Measurements from ENCODE around the gene NBPF1.
"Not testable (repeated sequence)": the region's sequence is repeated elsewhere in the genome, so short reads cannot be mapped to it uniquely, and the experiment has no call there.

DNA sequence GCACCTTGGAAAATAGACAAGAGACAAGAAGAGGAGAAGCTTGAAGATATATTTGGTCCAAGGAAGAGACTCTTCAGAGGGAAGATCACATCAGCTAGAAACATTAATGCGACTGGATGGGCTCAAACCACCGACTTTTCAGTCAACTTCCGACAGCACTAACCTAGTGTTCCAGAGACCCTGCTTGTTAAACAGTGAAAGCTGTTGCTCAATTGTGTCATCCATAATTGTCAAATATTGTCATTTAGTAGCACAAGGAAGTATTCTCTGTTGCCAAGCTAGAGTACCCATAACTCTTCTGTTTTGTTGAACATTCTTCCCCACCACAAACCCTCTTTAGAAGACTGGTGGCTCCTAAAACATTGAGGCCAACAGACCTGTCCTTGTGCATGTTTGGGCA, 56.3 kb downstream of the NBPF1 start:
- TF ChIP-seq, protein P1, sequence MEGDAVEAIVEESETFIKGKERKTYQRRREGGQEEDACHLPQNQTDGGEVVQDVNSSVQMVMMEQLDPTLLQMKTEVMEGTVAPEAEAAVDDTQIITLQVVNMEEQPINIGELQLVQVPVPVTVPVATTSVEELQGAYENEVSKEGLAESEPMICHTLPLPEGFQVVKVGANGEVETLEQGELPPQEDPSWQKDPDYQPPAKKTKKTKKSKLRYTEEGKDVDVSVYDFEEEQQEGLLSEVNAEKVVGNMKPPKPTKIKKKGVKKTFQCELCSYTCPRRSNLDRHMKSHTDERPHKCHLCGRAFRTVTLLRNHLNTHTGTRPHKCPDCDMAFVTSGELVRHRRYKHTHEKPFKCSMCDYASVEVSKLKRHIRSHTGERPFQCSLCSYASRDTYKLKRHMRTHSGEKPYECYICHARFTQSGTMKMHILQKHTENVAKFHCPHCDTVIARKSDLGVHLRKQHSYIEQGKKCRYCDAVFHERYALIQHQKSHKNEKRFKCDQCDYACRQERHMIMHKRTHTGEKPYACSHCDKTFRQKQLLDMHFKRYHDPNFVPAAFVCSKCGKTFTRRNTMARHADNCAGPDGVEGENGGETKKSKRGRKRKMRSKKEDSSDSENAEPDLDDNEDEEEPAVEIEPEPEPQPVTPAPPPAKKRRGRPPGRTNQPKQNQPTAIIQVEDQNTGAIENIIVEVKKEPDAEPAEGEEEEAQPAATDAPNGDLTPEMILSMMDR (IDR thresholded peaks at IDR 0.05) = not testable (repeated sequence)
- TF ChIP-seq POLR2A (IDR thresholded peaks at IDR 0.05) = not testable (repeated sequence)

Data from thyroid gland (tissue), 4 donors.